WTC11 (cell line): Measurements from ENCODE around the gene POTEF.
"Not testable (repeated sequence)": the region's sequence is repeated elsewhere in the genome, so short reads cannot be mapped to it uniquely, and the experiment has no call there.

Experiments
- CBFB ChIP-seq: sonication (generic); formaldehyde crosslinking; IDR thresholded peaks from 2 replicates; pipeline ENCODE4 v1.8.1; 2022; ENCODE audit warnings: mild to moderate bottlenecking, low read depth, missing genetic modification reagents
- CTCF ChIP-seq: fragments of 200-600 bp; IDR thresholded peaks from 2 replicates; pipeline ENCODE4 v1.8.0; 2022; ENCODE audit warnings: antibody characterized with exemption
- E2F4 ChIP-seq: sonication (generic); formaldehyde crosslinking; IDR thresholded peaks from 2 replicates; pipeline ENCODE4 v1.8.1; 2022; ENCODE audit warnings: low read depth, mild to moderate bottlenecking, moderate library complexity, missing genetic modification reagents, borderline replicate concordance
- IRF2 ChIP-seq: sonication (generic); formaldehyde crosslinking; IDR thresholded peaks from 2 replicates; pipeline ENCODE4 v1.8.0; 2022; ENCODE audit warnings: low read depth, missing genetic modification reagents, borderline replicate concordance
- MAX ChIP-seq: sonication (generic); formaldehyde crosslinking; IDR thresholded peaks from 2 replicates; pipeline ENCODE4 v1.8.0; 2022; ENCODE audit warnings: mild to moderate bottlenecking, missing genetic modification reagents
- NR3C1 ChIP-seq: sonication (generic); formaldehyde crosslinking; conservative IDR thresholded peaks from 2 replicates; pipeline ENCODE4 v1.8.1; 2023; ENCODE audit warnings: low read depth, mild to moderate bottlenecking, missing genetic modification reagents
- PRDM15 ChIP-seq: sonication (generic); formaldehyde crosslinking; IDR thresholded peaks from 2 replicates; pipeline ENCODE4 v1.8.0; 2022; ENCODE audit warnings: missing genetic modification reagents
- PRRX2 ChIP-seq: fragments of 250-450 bp; sonication (Bioruptor Pico); IDR thresholded peaks from 2 replicates; pipeline ENCODE4 v1.8.0; 2021; ENCODE audit warnings: mild to moderate bottlenecking
- TEAD1 ChIP-seq: sonication (generic); formaldehyde crosslinking; IDR thresholded peaks from 2 replicates; pipeline ENCODE4 v1.8.0; 2022; ENCODE audit warnings: mild to moderate bottlenecking, missing genetic modification reagents
- ZNF232 ChIP-seq: sonication (generic); formaldehyde crosslinking; IDR thresholded peaks from 2 replicates; pipeline ENCODE4 v1.8.0; 2022; ENCODE audit warnings: mild to moderate bottlenecking, missing genetic modification reagents

GRCh38 chr2:130140516-130140915 lies 11.5 kb upstream of the POTEF start:
- not testable (repeated sequence) for TF ChIP-seq CTCF; PRDM15; ZNF232; TEAD1 (CRISPR knock-in tag); NR3C1; CBFB (CRISPR knock-in tag); E2F4 (CRISPR knock-in tag); IRF2 (CRISPR knock-in tag); MAX (CRISPR knock-in tag); PRRX2 (CRISPR knock-in tag)
